ENCODE results near the gene UAP1L1.

DNA sequence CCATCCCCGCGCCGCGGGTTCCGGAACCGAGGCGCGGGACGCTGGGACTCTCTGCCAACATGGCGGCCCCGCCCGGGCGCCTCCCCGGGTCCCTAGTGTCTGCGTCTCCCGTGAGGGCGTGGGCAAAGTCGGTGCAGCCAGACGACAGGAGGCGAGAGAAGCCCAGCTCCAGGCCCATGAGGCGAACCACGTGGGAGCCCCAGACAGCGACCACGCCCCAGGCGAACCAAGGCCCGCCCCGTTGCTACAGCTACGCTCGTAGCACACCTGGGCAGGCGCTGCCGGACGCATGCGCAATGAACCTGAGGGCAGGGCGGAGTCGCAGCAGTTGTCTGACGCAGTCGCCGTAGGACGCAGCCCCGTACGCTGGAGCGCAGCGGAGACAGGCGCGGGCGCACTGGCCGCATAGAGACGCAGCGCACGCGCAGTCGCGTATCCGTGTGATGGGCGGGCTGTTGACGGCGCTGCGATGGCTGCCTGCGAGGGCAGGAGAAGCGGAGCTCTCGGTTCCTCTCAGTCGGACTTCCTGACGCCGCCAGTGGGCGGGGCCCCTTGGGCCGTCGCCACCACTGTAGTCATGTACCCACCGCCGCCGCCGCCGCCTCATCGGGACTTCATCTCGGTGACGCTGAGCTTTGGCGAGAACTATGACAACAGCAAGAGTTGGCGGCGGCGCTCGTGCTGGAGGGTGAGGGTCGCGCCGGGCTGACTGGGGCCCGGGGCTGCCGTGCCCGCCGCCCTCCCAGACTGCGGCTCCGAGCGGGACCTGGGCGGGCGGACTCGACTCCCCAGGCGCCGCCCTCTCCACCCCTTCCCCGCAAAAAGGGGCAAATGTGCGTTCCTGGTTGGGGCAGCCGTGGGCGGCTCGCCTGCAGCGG, 9.5 kb downstream of the UAP1L1 start, which contains the start of gene MAN1B1:
- peak in 2 of 3 donors; percentile 65 to 75 for TF ChIP-seq POLR2AphosphoS5 (IDR thresholded peaks at IDR 0.05)
- peak; percentile 33 for TF ChIP-seq POLR2A (IDR thresholded peaks at IDR 0.05)

Data from breast epithelium (tissue), 3 donors.